Dedifferentiated amniotic fluid mesenchymal stem cell (primary cell): ENCODE results near the gene SYNJ2.

Experiments used
- DNase-seq: peaks from one replicate; pipeline ENCODE4 v3.0.0-alpha.2; 2016; ENCODE audit errors: extremely low spot score

The SYNJ2 gene

GRCh38 chr6:158057213-158057987 is 75.7 kb downstream of the SYNJ2 start:
- DNase-seq = peak; percentile 78

DNA sequence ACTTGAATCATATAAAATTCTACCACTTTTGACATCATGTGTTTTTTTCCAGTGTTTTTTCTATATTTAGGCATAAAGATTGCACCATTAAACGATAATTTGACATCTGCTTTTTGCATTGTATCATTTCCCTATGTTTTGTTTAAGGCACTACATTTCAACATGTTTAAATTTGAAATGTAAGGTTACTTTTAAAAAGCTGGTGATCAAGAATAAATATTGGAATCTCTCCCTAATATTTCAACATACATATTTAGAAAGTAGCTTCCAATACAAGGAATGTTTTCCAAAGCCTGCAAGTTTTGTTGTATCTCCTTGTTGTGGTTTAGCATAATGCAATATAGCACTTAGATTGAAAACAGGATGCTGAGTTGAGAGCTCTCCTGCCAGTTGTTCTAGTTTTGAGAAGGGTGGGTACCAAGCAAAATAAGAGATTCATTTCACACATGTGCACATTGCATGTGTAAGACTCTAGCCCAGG is 76.5 kb downstream of the SYNJ2 start:
- no peak for DNase-seq

GRCh38 chr6:158059108-158059507 is 77.4 kb downstream of the SYNJ2 start:
- no peak for DNase-seq

GRCh38 chr6:158060455-158061360 is 79.0 kb downstream of the SYNJ2 start:
- DNase-seq = peak; percentile 75

DNA sequence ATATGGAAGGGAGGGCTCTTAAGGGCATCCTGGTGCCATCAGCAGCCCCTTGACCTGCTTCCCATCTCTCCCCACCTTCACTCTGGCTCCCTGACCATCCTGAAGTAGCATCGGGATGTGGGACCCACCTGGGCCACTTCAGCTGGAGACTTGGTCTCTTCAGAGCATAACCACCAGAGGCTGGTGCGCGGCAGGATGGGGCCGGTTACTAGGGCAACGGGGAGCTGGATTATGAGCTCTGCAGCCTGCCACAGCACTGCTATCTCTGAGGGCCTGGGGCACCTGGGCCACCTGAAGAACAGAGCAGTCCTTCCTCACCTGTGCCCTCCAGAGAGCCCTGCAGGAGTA is 79.7 kb downstream of the SYNJ2 start:
- DNase-seq = no peak

DNA sequence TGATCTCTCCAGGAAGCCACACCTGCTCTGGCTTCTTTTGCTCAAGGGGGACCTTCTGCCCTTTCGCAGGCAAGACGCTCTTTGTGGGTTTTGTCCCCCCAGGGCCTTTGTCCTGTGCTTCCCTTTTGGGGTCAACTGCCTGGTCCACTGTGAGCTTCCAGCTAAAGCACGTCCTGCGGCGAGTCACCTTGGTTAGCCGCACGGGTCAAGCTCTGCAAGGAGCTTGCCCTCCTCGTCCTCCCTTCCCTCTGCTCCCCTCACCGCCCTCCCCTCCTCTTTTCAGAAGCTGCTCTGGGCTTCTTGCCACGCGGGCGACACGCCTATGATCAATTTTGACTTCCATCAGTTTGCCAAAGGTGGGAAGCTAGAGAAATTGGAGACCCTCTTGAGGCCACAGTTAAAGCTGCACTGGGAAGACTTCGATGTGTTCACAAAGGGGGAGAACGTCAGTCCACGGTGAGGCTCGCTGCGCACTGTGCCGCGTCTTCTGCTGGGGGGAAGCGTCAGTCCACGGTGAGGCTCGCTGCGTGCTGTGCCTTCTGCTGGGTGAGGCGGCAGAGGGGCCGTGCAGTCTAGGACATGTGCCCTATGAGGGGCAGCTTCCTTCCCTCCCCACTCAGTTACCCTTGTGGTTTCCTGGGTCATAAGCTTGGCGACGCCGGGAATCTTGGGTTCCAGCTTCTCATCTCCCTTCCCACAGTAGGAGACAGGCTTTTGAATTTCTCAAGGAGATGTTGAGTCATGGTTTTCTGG is 80.2 kb downstream of the SYNJ2 start:
- no peak for DNase-seq

GRCh38 chr6:158063736-158064135 is 82.1 kb downstream of the SYNJ2 start:
- DNase-seq = no peak

- no peak for DNase-seq
Observed at GRCh38 chr6:158064725-158065251, 83.1 kb downstream of the SYNJ2 start.

DNA sequence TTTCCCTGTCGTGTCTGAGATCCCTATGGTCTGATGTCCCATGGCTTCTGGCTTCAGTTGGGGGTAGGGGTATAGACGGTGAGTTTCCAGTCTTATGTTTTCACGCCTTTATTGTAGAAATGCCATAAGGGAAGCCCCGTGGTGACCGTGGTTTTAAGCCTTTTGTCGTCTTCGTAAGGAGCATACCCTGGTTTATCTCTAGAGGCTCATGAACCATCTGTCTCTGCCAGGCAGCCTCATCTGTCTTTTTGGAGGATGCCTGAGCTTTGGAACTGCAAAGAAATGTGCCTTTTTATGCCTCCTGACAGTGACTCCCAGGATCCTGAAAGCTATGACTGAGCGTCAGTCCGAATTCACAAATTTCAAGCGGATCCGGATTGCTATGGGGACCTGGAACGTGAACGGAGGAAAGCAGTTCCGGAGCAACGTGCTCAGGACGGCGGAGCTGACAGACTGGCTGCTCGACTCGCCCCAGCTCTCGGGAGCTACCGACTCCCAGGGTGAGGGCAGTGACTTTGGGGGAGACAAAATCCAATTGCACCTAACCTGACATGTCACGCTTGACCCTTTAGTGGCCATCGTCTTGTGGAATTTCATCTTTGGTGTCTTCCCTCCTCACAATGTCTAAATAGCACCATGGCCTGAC is 84.6 kb downstream of the SYNJ2 start:
- DNase-seq = no peak

DNA sequence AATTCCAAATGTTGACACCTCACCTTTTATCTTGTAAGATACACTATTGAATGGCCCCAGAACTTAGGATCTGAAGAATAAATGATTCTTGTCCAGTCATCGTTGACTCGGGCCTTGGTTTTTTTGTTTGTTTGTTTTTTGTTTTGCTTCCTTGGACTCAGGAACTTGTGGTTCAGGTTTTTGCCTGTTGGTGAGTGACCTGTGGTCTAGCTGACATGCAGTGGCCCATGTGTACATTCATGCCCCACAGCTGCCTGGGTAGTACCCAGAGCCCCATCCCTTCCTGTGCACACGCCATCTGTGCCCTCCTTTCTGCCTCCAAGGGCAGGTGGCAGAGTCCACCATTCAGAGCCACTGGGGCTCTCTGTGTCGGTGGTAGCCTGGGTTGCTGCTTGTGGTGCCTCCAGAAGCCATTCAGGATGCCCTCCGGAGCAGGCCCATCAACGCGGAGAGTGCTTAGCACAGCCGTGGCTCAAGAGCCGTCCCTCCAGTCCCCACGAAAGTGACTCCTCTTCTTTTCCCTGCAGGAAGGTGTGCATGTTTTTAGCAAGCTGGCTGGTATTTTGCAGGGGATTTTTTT is 85.9 kb downstream of the SYNJ2 start:
- no peak for DNase-seq

DNA sequence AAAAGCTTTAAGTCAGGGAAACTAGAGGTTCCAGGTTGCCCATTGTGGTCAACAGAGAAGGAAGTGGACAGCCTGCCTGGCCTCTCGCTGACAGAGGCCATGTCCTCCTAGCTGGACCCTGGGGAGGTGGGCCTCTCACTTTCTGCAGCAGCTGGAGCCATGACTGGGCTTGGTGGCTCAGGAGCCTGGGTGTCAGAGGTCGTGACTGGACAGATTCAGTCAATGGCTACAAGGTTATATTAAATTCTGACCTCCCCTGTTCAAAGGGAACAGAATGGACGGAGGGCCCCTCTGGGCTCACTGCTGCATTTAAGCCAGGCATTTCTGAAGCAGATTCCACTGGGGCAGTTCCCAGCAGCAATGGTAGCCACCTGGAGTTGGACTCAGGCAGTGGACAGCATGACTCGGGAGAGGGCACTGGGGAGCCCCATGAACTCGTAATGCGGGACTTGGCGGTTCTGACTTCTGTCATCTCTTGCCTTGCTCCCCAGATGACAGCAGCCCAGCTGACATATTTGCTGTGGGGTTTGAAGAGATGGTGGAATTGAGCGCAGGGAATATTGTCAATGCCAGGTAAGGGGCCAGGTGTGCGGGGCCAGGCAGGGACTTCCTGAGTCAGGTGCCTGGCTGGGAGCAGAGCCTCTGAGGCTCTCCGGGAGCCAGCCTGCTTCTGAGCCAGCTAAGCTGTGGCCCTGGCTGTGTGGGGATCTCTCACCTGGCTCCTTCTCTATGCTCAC is 86.7 kb downstream of the SYNJ2 start:
- DNase-seq = no peak

DNA sequence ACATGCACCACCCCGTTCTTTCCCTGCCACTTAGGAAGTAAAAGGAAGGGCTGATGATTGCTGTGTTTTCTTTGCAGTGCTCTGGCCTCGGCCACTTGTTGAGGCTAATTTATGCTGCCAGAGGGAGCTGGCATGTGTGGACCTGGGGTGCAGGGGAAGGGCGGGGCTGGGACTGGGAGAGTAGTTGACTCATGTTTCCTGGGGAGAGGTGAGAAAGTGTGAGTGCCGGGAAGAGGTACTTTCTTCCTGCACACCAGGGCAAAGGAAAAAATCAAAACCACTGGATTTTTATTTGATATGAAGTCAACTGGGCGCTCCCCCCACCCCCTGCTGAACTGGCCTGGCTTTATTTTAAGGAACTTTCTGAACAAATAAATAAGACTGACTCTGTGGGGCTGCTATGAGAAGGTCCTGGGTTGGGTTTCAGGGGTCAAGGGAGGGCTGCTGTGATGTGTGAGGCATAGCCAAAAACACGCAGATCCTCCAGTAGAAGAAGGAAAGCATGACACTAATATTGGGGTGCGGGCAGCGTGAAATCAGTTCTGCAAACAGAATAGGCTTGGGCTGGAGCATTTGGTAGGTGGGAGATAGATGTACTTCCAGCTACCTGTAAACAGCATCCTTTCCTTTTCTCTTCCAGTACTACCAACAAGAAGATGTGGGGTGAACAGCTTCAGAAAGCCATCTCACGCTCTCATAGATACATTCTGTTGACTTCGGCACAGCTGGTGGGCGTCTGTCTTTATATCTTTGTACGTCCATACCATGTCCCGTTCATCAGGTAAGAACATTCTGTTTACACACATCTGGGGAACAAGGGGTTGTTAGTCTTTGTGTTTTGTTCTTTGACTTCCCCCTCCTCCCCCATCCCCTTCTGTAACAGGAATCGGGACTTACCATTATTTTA is 87.5 kb downstream of the SYNJ2 start:
- peak; percentile 16 for DNase-seq

DNA sequence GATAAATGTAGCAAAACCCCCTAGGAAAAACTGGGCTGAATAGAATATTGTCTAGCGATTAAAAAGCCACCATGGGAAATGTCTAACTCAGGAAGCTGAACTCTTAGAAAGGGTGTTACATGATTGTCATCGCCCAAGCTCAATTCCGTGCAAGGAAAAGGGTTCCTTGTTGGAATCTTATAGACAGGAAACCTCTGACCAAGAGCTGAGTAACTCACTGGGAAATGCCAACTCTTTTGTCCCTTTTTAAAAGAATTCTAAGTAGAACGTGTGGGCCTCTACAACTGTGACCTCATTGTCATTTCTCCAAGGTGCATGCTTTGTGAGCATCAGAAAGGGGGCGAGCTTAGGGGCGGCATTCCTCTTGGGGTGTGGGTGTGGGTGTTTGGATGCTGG is 88.1 kb downstream of the SYNJ2 start:
- DNase-seq = no peak

- no peak for DNase-seq
Observed at GRCh38 chr6:158070513-158070912, 88.8 kb downstream of the SYNJ2 start.

DNA sequence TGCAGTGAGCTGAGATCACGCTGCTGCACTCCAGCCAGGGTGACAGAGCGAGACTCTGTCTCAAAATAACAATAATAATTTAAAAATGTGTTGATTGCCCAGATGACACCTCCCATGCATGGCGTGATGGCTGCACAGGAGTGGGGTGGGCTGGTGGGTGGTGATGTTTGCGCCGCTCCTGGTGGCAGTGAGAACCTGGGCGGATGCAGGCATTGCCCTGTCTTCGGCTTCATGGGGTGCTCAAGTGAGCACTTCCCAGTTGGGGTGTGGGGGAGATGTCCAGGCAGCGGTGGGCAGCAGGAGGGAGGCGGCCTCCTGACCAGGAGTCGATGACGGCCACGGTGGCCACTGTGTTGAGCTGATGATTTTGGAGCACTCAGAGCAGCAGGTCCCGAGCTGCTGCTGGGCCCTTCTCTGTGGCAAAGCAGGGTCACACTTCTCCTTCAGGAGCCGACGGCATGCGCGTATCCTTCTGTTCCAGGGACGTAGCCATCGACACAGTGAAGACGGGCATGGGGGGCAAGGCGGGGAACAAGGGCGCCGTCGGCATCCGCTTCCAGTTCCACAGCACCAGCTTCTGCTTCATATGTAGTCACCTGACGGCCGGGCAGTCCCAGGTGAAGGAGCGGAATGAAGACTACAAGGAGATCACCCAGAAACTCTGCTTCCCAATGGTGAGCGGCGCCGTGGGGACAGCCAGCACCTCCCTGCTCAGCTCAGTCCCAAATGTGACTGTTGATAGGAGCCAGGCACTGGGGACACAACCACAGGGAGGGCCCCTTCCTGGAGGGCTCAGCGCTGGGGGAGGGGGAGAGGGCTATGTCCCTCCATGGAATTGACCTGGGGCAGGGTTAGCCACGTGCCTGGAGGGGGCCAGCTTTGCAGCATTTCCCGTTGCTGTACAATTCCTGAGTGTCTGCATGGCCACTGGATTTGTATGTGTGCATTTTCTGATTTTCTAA is 89.7 kb downstream of the SYNJ2 start:
- no peak for DNase-seq

DNA sequence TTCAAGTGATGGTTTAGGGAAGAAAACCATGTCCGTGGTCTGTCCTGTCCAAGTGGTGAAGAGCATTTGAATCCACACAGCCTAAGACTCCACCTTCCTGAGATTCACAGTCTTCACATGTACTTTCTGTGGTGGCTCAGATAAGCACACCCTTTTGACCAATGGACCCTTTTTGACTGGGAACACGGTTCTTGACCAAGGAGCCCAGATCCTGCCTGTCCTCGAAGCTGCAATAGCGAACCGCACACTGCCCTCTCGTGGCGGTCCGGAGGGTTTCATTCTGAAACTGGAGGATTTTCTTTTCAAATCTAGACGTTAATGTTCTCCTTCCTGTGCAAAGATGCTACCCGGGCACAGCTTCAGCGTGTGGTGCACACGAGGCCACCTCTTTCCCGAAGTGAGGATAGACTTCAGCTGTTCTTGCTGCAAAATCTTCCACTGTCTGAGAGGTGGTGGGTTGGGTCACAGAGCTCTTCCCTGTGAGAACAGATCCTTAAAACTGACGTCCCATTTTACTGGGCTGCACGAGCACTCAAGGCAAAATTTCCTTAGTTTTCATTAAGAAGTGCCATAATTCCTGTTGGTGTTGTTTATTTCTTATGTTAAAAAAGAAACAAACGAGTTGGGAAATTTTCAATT is 90.5 kb downstream of the SYNJ2 start:
- DNase-seq = peak; percentile 63

GRCh38 chr6:158073776-158074175 is 92.1 kb downstream of the SYNJ2 start:
- DNase-seq = no peak

GRCh38 chr6:158076548-158076947 is 94.9 kb downstream of the SYNJ2 start:
- no peak for DNase-seq
